K562 (cell line): ENCODE data around the gene ADGRG1. TPM values are rescaled to one million over a fixed set of nuclear protein-coding genes. Genes with fewer than 3 reads are reported as not detected.

Source experiments
- ATAC-seq: fragments of 200-7000 bp; cut with Tn5 transposase; 3 replicates; pipeline ENCODE4 v1.9.1; 2020; ENCODE audit warnings: moderate library complexity
- BruUV-seq: library from RNA; stranded (reverse); fragments of 400-500 nt; replicated peaks from 2 replicates; lab custom pipeline; 2021; lab: Mats Ljungman, UMichigan
- CTCF ChIA-PET: fragments of 300-600 bp; formaldehyde crosslinking; extraction: SDS; loops from one replicate; lab custom pipeline; 2021; ENCODE audit warnings: low intra/inter-chr PET ratio; lab: Yijun Ruan, JAX
- POLR2A ChIA-PET: fragments of 300-600, 350-650 bp; sonication (Branson Sonifier 250); formaldehyde crosslinking; extraction: SDS; loops from one replicate; lab custom pipeline; 2021; ENCODE audit warnings: antibody characterized with exemption, inconsistent platforms; lab: Yijun Ruan, JAX
- DNase-seq, 4 experiments: peaks; one replicate each; pipeline versions ENCODE4 v3.0.0 to v3.0.0-alpha.2; 2011 to 2018; ENCODE audit warnings: low spot score in 3 of 4, mixed read lengths in 3 of 4; ENCODE audit errors: extremely low read depth in 1 of 4
- FAIRE-seq: peaks from 2 replicates; lab custom pipeline; 2011; peaks lifted over from hg19 to GRCh38; lab: Jason Lieb, UNC
- H2AFZ ChIP-seq: 2 replicates; pipeline ENCODE4 v1.6.0; 2011; ENCODE audit warnings: low read depth, low read length, control low read depth, inconsistent platforms
- H3K27ac ChIP-seq: fragments of 200-600 bp; 3 replicates; pipeline ENCODE4 v1.8.0; 2011; ENCODE audit warnings: low read depth, mild to moderate bottlenecking, control low read depth, inconsistent platforms, low read length, moderate library complexity, mixed read lengths; ENCODE audit errors: extremely low read depth
- H3K27me3 ChIP-seq, 2 experiments: fragments of 300-600 bp in 1 of 2; 2 replicates in 1 of 2; 3 replicates in 1 of 2; pipeline versions ENCODE4 v1.6.0 to v1.8.0; 2011; ENCODE audit warnings: inconsistent platforms in 2 of 2, low read length in 2 of 2, mild to moderate bottlenecking in 1 of 2, mixed read lengths in 1 of 2, moderate library complexity in 1 of 2; ENCODE audit not compliant: control insufficient read depth in 2 of 2, insufficient read depth in 2 of 2
- H3K36me3 ChIP-seq: fragments of 300-600 bp; 3 replicates; pipeline ENCODE4 v1.8.0; 2011; ENCODE audit warnings: mild to moderate bottlenecking, low read length, inconsistent platforms; ENCODE audit not compliant: control insufficient read depth, insufficient read depth
- H3K4me1 ChIP-seq, 2 experiments: fragments of 200-600 bp in 1 of 2; replicated peaks in 1 of 2; 2 replicates in 1 of 2; 3 replicates in 1 of 2; pipeline versions ENCODE4 v1.5.1 to v1.8.0; 2011; ENCODE audit warnings: inconsistent platforms in 2 of 2, low read length in 2 of 2, mild to moderate bottlenecking in 1 of 2, mixed read lengths in 1 of 2, moderate library complexity in 1 of 2; ENCODE audit not compliant: control insufficient read depth in 2 of 2, insufficient read depth in 2 of 2
- H3K4me2 ChIP-seq: 2 replicates; pipeline ENCODE4 v1.6.1; 2011; ENCODE audit warnings: low read length, control low read depth, inconsistent platforms, mixed read lengths; ENCODE audit not compliant: insufficient read depth
- H3K4me3 ChIP-seq: fragments of 200-600 bp; sonication (generic), shearing (Covaris generic); 2 replicates; pipeline ENCODE4 v1.5.1; 2016; ENCODE audit warnings: control low read depth, inconsistent platforms
- H3K79me2 ChIP-seq: fragments of 200-600 bp; 3 replicates; pipeline ENCODE4 v1.8.0; 2011; ENCODE audit warnings: low read length, inconsistent platforms; ENCODE audit not compliant: control insufficient read depth, insufficient read depth
- H3K9ac ChIP-seq, 2 experiments: 2 replicates each; pipeline versions ENCODE4 v1.6.0 to v1.6.1; 2011; ENCODE audit warnings: low read depth in 2 of 2, low read length in 2 of 2, control low read depth in 1 of 2, inconsistent platforms in 1 of 2, mild to moderate bottlenecking in 1 of 2, mixed read lengths in 1 of 2; ENCODE audit not compliant: insufficient read depth in 1 of 2
- H3K9me1 ChIP-seq: one replicate; pipeline ENCODE4 v1.6.0; 2011; ENCODE audit warnings: inconsistent platforms, mild to moderate bottlenecking, low read length, moderate library complexity; ENCODE audit not compliant: control insufficient read depth, insufficient read depth
- H3K9me3 ChIP-seq: replicated peaks from 2 replicates; pipeline ENCODE4 v1.5.1; 2011; ENCODE audit warnings: low read depth, low read length, inconsistent platforms; ENCODE audit not compliant: control insufficient read depth, insufficient read depth
- H4K20me1 ChIP-seq: replicated peaks from 2 replicates; pipeline ENCODE4 v1.6.1; 2011; ENCODE audit warnings: low read length, inconsistent platforms, mixed read lengths; ENCODE audit not compliant: control insufficient read depth, insufficient read depth
- CAMTA2 ChIP-seq: fragments of 250-450 bp; sonication (Bioruptor Pico); conservative IDR thresholded peaks from 2 replicates; pipeline ENCODE4 v1.5.1; 2022
- CUX1 ChIP-seq: fragments of 200-800 bp; sonication (Bioruptor generic); IDR thresholded peaks from 2 replicates; pipeline ENCODE4 v1.6.1; 2016; ENCODE audit warnings: missing genetic modification characterization, missing compliant biosample characterization
- JUND ChIP-seq, 2 experiments: IDR thresholded peaks; 2 replicates in 1 of 2; 3 replicates in 1 of 2; pipeline ENCODE4 v1.6.1; 2011; ENCODE audit warnings: borderline replicate concordance in 2 of 2, low read depth in 2 of 2, low read length in 2 of 2, improper control_type of control experiment in 1 of 2, missing biosample characterization in 1 of 2, missing genetic modification characterization in 1 of 2, missing genetic modification reagents in 1 of 2
- NCOA6 ChIP-seq: fragments of 450-650 bp; IDR thresholded peaks from 2 replicates; pipeline ENCODE4 v1.6.1; 2017; ENCODE audit warnings: mild to moderate bottlenecking
- SRSF9 ChIP-seq: fragments of 200-400 bp; formaldehyde crosslinking; IDR thresholded peaks from 2 replicates; pipeline ENCODE4 v1.6.1; 2017; ENCODE audit warnings: low read depth, low read length, borderline replicate concordance
- ZFP36 ChIP-seq: fragments of 150-350 bp; IDR thresholded peaks from 2 replicates; pipeline ENCODE4 v1.6.1; 2018; ENCODE audit warnings: low read length, low read depth; ENCODE audit not compliant: partially characterized antibody
- ZNF232 ChIP-seq: sonication (generic); formaldehyde crosslinking; IDR thresholded peaks from 2 replicates; pipeline ENCODE4 v1.8.0; 2022; ENCODE audit warnings: mild to moderate bottlenecking, missing genetic modification reagents
- WGBS: fragments of 100-300 bp; shearing (Covaris generic); methylation state at CpG from one replicate; pipeline ENCODE4 v1.1.6; 2016; ENCODE audit warnings: low coverage, mixed read lengths; ENCODE audit not compliant: insufficient coverage; ENCODE audit errors: missing lambda C conversion rate; 5-methylcytosine and 5-hydroxymethylcytosine counted together
- in situ Hi-C: fragments of 300-500 bp; cut with MboI; formaldehyde crosslinking; loops from 4 replicates; pipeline ENCODE4 v1.15.0; 2018; ENCODE audit warnings: inconsistent platforms, mixed read lengths
- intact Hi-C: fragments of 100-400 bp; cut with micrococcal nuclease; formaldehyde crosslinking; loops from 2 replicates; pipeline ENCODE4 v1.14.2; 2022
- polyA plus RNA-seq, 8 experiments: library from polyadenylated mRNA; depleted of rRNA in 4 of 8; stranded (reverse) in 5 of 8; unstranded in 3 of 8; fragments of >200 nt; fragmentation: Nextera tagmentation in 2 of 8; fragmentation: Illumina TruSeq in 1 of 8; extraction: Ambion mirVana in 2 of 8; extraction: Trizol in 1 of 8; gene quantifications; 2 replicates each; pipeline versions ENCODE4 v1.2.1 to v1.2.3, GENCODE V29; 2011 to 2014; ENCODE audit warnings: inconsistent platforms in 1 of 8, missing spikeins in 1 of 8
- total RNA-seq, 7 experiments: library from RNA; depleted of rRNA in 6 of 7; stranded (reverse); fragments of >200 nt in 6 of 7; fragmentation: Illumina TruSeq in 2 of 7; extraction: Trizol in 2 of 7; gene quantifications; 2 replicates each; pipeline versions ENCODE4 v1.2.1 to v1.2.3, GENCODE V29; 2011 to 2021; ENCODE audit warnings: low replicate concordance in 1 of 7

The ADGRG1 gene
- total and polyA plus RNA-seq, 9 of the 15 experiments (the other 6 are each of a cell fraction or from before 2014, with no cell fraction given): 0.04 to 0.31 (median 0.16) TPM; not detected in 6

GRCh38 chr16:57660715-57661463, 32.5 kb downstream of the ADGRG1 start:
- 0 out of 5 replicates have a peak, but pooled peaks cover 0 to 5% of the 10 kb centered on the region in 2 experiments for H3K27me3 ChIP-seq
- 32% methylated on average over 11 of the region's 11 CpGs for WGBS
- BruUV-seq: no TSS peak
- in situ Hi-C loops: no loop called here
- intact Hi-C loops: loop anchor here (2.0 to 10.0 kb wide), 2 partner anchors 60 to 234 kb away; no protein-coding TSS in a partner anchor
- no peak overlapping the region for H3K4me3 ChIP-seq
- CTCF ChIA-PET: interaction anchor here (1.4 to 2.3 kb wide), 3 partner anchors 60 to 76 kb away, joined by 3 to 13 read pairs (median 9); no protein-coding TSS in a partner anchor
- no peak overlapping the region for H3K27ac ChIP-seq
- no peaks in the 10 kb centered on the region for H3K36me3 ChIP-seq
- no peak overlapping the region for H2AFZ ChIP-seq
- POLR2A ChIA-PET: interaction anchor here (0.6 to 1.5 kb wide), 3 partner anchors 8 to 74 kb away, joined by 3 to 4 read pairs (median 3); no protein-coding TSS in a partner anchor
- no peaks in the 10 kb centered on the region for H4K20me1 ChIP-seq
- no peak overlapping the region for H3K4me2 ChIP-seq
- peak; percentile 77 for ATAC-seq
- DNase-seq: peak in 2 of 4 experiments; percentile 33 to 39
- no peak for FAIRE-seq
- no peaks in the 10 kb centered on the region for H3K9me3 ChIP-seq
- no peaks in the 10 kb centered on the region for H3K9me1 ChIP-seq
- no peaks in the 10 kb centered on the region for H3K79me2 ChIP-seq
- peak overlapping the region in 1 of 2 experiments; percentile 26; a peak in 1 of 4 replicates for H3K9ac ChIP-seq
- peaks cover 0 to 12% of the 10 kb centered on the region in 2 experiments; a peak in 1 of 5 replicates for H3K4me1 ChIP-seq
- TF ChIP-seq JUND (IDR thresholded peaks at IDR 0.05; ENCODE audit: borderline replicate concordance, low read depth, low read length) (0 out of 2 replicates have a peak, but pooled peaks have one; percentile 8), JUND (tag; IDR thresholded peaks at IDR 0.05; ENCODE audit: borderline replicate concordance, low read depth, low read length) (no peak), CUX1 (CRISPR knock-in tag) (no peak), NCOA6 (no peak), ZFP36 (peak; percentile 56), ZNF232 (CRISPR knock-in tag) (no peak), CAMTA2 (CRISPR knock-in tag) (no peak), SRSF9 (no peak)
